Measurements from ENCODE around the gene MCC.

The MCC gene

DNA sequence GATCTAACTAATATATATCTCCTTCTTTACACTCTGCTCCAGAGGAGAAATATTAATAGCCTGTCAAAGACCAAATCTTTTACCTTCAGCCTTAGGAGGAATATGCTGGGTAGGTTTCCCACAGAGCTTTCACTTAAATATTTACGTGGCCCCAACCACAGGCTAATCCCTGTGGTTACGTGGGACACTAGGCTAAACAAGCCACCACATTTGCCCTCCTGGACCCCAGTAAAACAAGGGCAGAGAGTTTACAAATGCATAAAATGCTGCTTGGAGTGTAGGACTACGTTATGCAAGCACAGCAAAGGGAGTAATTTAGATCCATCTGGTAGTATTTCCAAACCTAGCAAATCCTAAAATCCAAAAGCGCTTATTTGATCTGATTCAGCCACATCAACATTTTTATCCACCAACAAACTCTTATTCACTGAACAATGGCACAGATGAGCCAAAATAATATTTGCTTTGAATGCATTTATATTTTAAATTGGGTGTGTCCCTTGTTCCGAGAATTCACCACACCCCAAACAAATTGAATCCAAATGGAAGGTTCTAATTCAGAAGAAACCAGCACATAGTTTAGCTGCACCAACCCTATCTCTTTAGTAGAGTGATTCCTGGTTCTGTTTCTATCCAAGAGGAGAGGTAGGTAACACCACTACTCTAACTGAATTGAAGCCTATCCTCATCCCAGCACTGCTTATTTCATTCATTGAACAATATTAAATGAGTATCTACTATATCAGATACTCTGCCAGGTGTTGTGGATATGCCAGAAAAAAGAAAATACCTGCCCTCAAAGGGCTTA lies 232.5 kb downstream of the MCC start:
- Histone ChIP-seq H3K36me3 (ENCODE audit: insufficient read depth, low read depth, low read length) (no peaks in the 10 kb centered on the region), H3K4me1 (ENCODE audit: insufficient read depth, low read length) (peaks cover 3% of the 10 kb centered on the region; the same call in 1 of the 2 replicates), H3K27ac (ENCODE audit: low read length) (no peak overlapping the region), H3K9me3 (ENCODE audit: insufficient read depth, low read depth, low read length) (no peaks in the 10 kb centered on the region; the same call in 1 of the 2 replicates), H3K4me3 (ENCODE audit: low read length) (no peak overlapping the region), H3K9ac (ENCODE audit: low read depth, low read length) (no peak overlapping the region), H3K27me3 (ENCODE audit: insufficient read depth, low read length) (no peaks in the 10 kb centered on the region)

DNA sequence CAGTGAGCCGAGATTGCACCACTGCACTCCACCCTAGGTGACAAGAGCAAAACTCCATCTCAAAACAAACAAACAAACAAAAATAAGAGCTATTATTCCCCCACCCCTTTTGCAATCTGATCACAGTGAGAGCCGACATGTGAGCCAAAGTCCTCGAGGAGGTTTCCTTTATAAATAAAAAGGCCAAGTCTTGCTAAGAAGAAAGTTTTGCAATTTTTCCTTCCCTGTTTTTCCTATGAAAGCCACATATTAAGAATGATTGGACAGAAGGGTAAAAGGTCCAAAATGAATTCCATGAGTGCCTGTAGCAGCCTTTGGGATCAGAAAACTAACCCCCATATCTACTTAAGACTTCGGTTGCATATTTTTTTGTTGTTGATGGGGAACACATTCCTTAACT lies 233.1 kb downstream of the MCC start:
- Histone ChIP-seq H3K27ac (ENCODE audit: low read length) (no peak overlapping the region), H3K36me3 (ENCODE audit: insufficient read depth, low read depth, low read length) (no peaks in the 10 kb centered on the region), H3K9me3 (ENCODE audit: insufficient read depth, low read depth, low read length) (no peaks in the 10 kb centered on the region; the same call in 1 of the 2 replicates), H3K27me3 (ENCODE audit: insufficient read depth, low read length) (no peaks in the 10 kb centered on the region), H3K4me3 (ENCODE audit: low read length) (no peak overlapping the region), H3K9ac (ENCODE audit: low read depth, low read length) (no peak overlapping the region), H3K4me1 (ENCODE audit: insufficient read depth, low read length) (peaks cover 3% of the 10 kb centered on the region; the same call in 1 of the 2 replicates)

DNA sequence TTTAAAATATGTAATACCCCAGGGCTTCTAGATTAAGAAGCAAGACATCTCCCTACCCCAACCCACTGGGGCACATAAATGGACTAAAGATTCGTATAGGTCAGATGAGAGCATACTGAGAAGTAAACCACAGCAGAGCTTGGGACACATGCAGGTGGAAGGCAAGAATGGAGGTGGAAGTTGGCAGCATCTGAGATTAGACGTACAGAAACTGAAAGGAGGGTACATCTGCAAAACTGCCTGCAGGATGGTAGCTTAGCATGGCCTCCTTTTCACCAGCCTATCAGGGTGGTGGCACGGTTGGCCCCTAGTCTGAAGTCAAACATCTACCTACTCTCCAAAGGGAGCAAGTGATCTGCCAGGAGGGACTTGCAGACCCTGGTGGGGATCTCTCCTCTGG lies 235.2 kb downstream of the MCC start:
- no peak overlapping the region for H3K9ac ChIP-seq (ENCODE audit: low read depth, low read length)
- H3K9me3 ChIP-seq (ENCODE audit: insufficient read depth, low read depth, low read length) = no peaks in the 10 kb centered on the region
- H3K27ac ChIP-seq (ENCODE audit: low read length) = no peak overlapping the region
- no peak overlapping the region for H3K4me3 ChIP-seq (ENCODE audit: low read length)
- peaks cover 3% of the 10 kb centered on the region; the same call in 1 of the 2 replicates for H3K4me1 ChIP-seq (ENCODE audit: insufficient read depth, low read length)
- no peaks in the 10 kb centered on the region for H3K27me3 ChIP-seq (ENCODE audit: insufficient read depth, low read length)
- H3K36me3 ChIP-seq (ENCODE audit: insufficient read depth, low read depth, low read length) = no peaks in the 10 kb centered on the region

DNA sequence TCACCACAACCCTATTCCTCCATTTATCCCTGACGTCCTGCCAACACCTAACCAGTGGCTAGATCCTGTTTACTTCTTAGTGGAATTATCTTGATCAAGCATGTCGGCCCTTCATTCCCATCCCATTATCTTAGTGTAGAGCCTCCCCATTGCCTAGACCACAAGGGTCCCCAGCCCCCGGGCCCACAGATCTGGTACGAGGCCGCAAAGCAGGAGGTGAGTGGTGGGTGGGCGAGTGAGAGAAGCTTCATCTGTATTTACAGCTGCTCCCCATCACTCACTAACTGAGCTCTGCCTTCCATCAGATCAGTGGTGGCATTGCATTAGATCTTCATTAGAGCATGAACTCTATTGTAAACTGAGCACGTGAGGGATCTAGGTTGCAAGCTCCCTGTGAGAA lies 236.2 kb downstream of the MCC start:
- Histone ChIP-seq H3K27me3 (ENCODE audit: insufficient read depth, low read length) (no peaks in the 10 kb centered on the region), H3K4me3 (ENCODE audit: low read length) (no peak overlapping the region), H3K9me3 (ENCODE audit: insufficient read depth, low read depth, low read length) (no peaks in the 10 kb centered on the region), H3K9ac (ENCODE audit: low read depth, low read length) (no peak overlapping the region), H3K4me1 (ENCODE audit: insufficient read depth, low read length) (peaks cover 5% of the 10 kb centered on the region; the same call in 1 of the 2 replicates), H3K36me3 (ENCODE audit: insufficient read depth, low read depth, low read length) (no peaks in the 10 kb centered on the region), H3K27ac (ENCODE audit: low read length) (no peak overlapping the region)

DNA sequence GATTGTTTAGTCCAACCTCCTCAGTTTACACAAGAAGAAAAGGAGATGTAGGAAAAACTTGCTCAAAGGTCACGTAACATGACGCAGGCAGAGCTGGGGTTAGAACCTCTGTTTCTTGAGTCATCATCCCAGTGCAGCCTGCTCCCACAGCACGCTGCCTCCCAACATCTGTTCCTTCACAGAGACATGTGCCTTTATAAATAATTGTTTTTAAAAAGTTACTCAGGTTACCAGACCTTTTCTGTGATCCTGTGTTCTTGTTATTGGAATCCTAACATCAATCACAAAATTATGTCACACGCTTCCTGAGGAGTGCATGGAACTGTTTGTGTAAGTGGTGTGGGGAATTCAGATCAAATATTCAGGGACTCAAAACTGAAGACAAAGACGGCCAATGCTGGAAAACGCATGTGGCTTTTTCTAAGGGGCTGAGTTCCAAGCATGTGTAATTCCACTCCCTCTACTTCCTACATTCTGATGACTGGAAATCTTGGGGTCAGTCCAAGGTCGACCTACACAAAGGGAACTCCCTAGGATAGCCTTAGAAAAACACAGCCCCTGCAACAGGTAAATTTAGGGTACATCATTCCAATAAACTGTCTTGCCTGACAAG lies 237.8 kb downstream of the MCC start:
- no peak overlapping the region for H3K27ac ChIP-seq (ENCODE audit: low read length)
- no peaks in the 10 kb centered on the region for H3K36me3 ChIP-seq (ENCODE audit: insufficient read depth, low read depth, low read length)
- H3K27me3 ChIP-seq (ENCODE audit: insufficient read depth, low read length) = no peaks in the 10 kb centered on the region
- peaks cover 21% of the 10 kb centered on the region for H3K4me1 ChIP-seq (ENCODE audit: insufficient read depth, low read length)
- no peaks in the 10 kb centered on the region for H3K9me3 ChIP-seq (ENCODE audit: insufficient read depth, low read depth, low read length)
- H3K9ac ChIP-seq (ENCODE audit: low read depth, low read length) = no peak overlapping the region
- no peak overlapping the region for H3K4me3 ChIP-seq (ENCODE audit: low read length)

DNA sequence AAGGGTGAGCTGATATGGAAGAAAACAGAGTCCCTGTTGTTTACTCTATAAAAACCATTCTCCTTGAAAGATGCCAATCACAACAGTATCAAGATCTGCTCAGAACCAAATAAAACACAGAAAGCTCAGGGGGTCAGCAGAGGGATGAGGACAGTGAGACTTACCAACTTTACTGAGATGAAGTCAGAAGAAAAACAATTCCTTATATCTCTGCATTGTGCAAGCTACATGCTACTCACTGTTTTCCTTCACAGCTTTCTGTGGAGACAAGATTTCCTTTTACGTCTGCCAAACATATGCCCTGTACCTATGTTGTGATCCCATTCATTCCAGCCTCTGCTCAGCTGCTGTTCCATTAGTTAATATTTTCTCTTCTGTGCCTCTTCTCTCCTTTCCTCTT lies 239.0 kb downstream of the MCC start:
- Histone ChIP-seq H3K9ac (ENCODE audit: low read depth, low read length) (no peak overlapping the region), H3K27ac (ENCODE audit: low read length) (no peak overlapping the region), H3K4me3 (ENCODE audit: low read length) (no peak overlapping the region), H3K27me3 (ENCODE audit: insufficient read depth, low read length) (no peaks in the 10 kb centered on the region), H3K36me3 (ENCODE audit: insufficient read depth, low read depth, low read length) (no peaks in the 10 kb centered on the region), H3K9me3 (ENCODE audit: insufficient read depth, low read depth, low read length) (no peaks in the 10 kb centered on the region), H3K4me1 (ENCODE audit: insufficient read depth, low read length) (peaks cover 27% of the 10 kb centered on the region)

DNA sequence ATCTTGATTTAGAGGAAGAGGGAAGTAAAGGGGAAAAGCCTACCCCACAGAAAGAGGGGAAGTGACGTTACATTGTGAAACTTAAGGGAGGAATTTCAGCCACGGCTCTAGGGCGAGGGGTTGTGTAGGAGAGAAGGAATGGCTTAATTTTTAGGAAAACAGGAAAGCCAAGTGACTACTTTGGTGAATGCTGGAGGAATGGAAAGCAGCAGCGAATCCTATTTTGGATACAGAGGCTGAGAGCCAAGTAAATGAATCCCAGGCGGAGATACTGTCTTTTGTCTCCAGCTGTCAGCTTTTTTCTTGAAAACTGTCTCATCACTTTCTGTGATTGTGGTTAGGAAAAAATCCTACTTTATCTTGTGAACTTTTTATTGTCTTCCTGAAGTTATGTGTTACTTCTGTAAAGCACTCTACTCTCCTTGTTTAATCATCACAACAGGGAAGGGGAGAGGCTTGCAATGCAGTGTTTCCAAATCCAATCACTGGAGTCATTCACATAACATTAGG lies 241.8 kb downstream of the MCC start:
- Histone ChIP-seq H3K36me3 (ENCODE audit: insufficient read depth, low read depth, low read length) (no peaks in the 10 kb centered on the region), H3K27me3 (ENCODE audit: insufficient read depth, low read length) (no peaks in the 10 kb centered on the region), H3K27ac (ENCODE audit: low read length) (no peak overlapping the region), H3K4me3 (ENCODE audit: low read length) (no peak overlapping the region), H3K9ac (ENCODE audit: low read depth, low read length) (peak overlapping the region; percentile 10; the same call in 1 of the 2 replicates), H3K9me3 (ENCODE audit: insufficient read depth, low read depth, low read length) (no peaks in the 10 kb centered on the region), H3K4me1 (ENCODE audit: insufficient read depth, low read length) (peaks cover 24% of the 10 kb centered on the region)

DNA sequence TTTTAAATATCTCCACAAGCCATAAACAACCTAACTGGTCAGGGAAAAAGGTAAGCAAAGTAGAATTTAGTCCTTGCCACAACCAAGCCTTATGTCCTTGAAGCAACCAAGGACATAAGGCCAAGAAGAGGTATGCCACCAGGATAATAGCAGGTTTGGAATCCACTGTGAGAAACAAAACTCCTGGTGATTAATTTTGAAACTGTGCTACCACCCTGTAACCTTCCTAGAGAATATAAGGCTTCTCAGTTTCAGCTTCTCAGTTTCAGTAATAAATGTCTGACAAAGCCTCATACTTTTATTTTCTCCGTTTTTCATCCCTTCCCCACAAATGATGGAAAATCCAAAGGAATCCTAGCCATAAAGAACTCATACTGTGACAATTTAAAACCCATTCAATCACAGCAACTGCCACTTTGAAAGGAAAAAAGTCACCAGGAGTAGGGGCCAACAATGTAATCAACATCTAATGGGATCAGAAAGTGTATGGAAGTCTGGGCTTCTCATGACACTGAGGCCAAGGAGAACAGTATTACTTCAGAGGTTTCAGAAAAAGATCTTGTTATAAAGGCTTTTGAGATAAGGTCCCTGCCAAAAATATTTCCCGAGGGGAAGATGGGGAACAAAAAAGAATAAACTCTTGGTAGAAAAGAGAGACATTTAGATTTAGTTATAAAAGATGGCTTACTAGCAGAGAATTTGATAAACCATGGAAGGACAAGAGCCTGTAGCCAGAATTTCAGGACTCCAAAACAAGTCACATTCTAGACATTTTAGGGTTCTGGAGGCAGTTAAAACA lies 242.6 kb downstream of the MCC start:
- H3K27me3 ChIP-seq (ENCODE audit: insufficient read depth, low read length) = no peaks in the 10 kb centered on the region
- no peak overlapping the region for H3K27ac ChIP-seq (ENCODE audit: low read length)
- H3K4me3 ChIP-seq (ENCODE audit: low read length) = peak overlapping the region; percentile 26; the same call in 1 of the 2 replicates
- no peaks in the 10 kb centered on the region for H3K9me3 ChIP-seq (ENCODE audit: insufficient read depth, low read depth, low read length)
- H3K9ac ChIP-seq (ENCODE audit: low read depth, low read length) = no peak overlapping the region; the same call in 1 of the 2 replicates
- H3K36me3 ChIP-seq (ENCODE audit: insufficient read depth, low read depth, low read length) = no peaks in the 10 kb centered on the region
- peaks cover 24% of the 10 kb centered on the region for H3K4me1 ChIP-seq (ENCODE audit: insufficient read depth, low read length)

DNA sequence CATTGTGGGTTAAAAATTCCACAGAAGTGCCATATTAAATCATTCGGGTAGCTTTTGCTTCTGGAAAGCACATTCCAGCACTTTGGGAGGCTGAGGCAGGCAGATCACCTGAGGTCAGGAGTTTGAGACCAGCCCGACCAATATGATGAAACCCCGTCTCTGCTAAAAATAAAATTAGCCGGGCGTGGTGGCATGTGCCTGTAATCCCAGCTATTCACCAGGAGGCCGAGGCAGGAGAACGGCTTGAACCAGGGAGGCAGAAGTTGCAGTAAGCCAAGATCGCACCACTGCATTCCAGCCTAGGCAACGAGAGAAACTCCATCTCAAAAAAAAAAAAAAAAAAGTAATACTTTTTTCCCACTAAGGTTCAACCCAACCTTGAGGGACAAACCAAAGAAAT lies 243.3 kb downstream of the MCC start:
- Histone ChIP-seq H3K27me3 (ENCODE audit: insufficient read depth, low read length) (no peaks in the 10 kb centered on the region), H3K36me3 (ENCODE audit: insufficient read depth, low read depth, low read length) (no peaks in the 10 kb centered on the region), H3K4me3 (ENCODE audit: low read length) (no peak overlapping the region), H3K27ac (ENCODE audit: low read length) (no peak overlapping the region), H3K9ac (ENCODE audit: low read depth, low read length) (no peak overlapping the region), H3K4me1 (ENCODE audit: insufficient read depth, low read length) (peaks cover 24% of the 10 kb centered on the region), H3K9me3 (ENCODE audit: insufficient read depth, low read depth, low read length) (no peaks in the 10 kb centered on the region)

DNA sequence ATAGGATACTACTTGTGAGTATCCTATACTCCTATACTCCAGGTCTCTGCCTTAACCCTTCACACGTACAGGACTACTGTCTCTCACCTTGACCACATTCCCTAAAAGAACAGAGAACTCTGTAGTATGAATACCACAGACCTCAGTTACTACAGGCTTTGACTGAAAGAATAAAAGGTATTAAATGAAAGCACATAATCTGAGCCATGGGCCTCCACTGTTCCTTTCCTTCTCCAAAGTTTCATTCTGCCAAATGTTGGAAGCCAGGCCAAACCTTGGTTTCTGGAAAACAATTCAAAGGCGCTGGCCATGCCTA lies 244.9 kb downstream of the MCC start:
- Histone ChIP-seq H3K9me3 (ENCODE audit: insufficient read depth, low read depth, low read length) (no peaks in the 10 kb centered on the region), H3K36me3 (ENCODE audit: insufficient read depth, low read depth, low read length) (no peaks in the 10 kb centered on the region), H3K4me3 (ENCODE audit: low read length) (no peak overlapping the region), H3K27ac (ENCODE audit: low read length) (no peak overlapping the region), H3K9ac (ENCODE audit: low read depth, low read length) (no peak overlapping the region), H3K27me3 (ENCODE audit: insufficient read depth, low read length) (no peaks in the 10 kb centered on the region), H3K4me1 (ENCODE audit: insufficient read depth, low read length) (peaks cover 26% of the 10 kb centered on the region)

DNA sequence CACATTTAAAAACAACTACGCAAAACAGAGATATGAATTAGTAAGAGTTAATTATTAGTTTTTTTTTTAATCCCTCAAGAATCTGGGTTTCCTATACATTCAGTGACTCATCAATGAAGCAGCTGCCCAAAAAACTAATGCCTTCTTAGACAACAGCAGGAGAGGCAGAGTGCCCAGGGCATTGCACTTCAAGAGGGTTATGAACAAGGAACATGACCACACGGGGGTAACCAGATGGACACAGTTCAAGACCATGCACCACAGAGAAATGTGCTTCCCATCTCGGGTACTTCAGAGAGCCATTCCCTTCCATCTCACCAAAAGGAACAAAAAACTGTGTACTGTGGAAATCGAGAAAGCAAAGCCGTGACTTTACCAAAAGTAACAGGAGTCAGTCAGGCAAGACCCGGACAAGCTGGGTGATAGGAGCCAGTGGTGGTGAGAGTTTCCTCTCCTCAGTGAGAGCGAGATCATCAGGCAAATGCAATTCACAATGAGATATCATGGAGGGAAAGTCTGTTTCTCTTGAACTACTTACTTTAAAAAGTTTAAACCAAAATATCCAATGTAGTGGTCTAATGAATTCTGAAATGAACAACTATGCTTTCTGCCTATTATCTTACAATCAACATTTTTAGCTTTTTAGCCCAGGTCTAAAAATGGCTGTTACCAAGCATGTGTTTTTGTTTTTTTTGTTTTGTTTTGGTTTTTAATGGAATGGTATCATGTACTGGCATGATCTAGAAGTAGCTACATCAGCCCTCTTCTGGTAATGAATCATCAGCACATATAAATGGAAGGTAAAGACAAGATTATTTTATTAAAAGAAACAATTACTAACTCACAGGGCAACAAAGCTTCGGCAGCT lies 245.5 kb downstream of the MCC start:
- Histone ChIP-seq H3K36me3 (ENCODE audit: insufficient read depth, low read depth, low read length) (no peaks in the 10 kb centered on the region), H3K9me3 (ENCODE audit: insufficient read depth, low read depth, low read length) (no peaks in the 10 kb centered on the region), H3K9ac (ENCODE audit: low read depth, low read length) (no peak overlapping the region), H3K4me3 (ENCODE audit: low read length) (no peak overlapping the region), H3K4me1 (ENCODE audit: insufficient read depth, low read length) (peaks cover 29% of the 10 kb centered on the region), H3K27me3 (ENCODE audit: insufficient read depth, low read length) (no peaks in the 10 kb centered on the region), H3K27ac (ENCODE audit: low read length) (no peak overlapping the region)
